ENCODE measurements around the gene NDUFS6.
"Not testable (repeated sequence)": the region's sequence is repeated elsewhere in the genome, so short reads cannot be mapped to it uniquely, and the experiment has no call there.

The NDUFS6 gene

DNA sequence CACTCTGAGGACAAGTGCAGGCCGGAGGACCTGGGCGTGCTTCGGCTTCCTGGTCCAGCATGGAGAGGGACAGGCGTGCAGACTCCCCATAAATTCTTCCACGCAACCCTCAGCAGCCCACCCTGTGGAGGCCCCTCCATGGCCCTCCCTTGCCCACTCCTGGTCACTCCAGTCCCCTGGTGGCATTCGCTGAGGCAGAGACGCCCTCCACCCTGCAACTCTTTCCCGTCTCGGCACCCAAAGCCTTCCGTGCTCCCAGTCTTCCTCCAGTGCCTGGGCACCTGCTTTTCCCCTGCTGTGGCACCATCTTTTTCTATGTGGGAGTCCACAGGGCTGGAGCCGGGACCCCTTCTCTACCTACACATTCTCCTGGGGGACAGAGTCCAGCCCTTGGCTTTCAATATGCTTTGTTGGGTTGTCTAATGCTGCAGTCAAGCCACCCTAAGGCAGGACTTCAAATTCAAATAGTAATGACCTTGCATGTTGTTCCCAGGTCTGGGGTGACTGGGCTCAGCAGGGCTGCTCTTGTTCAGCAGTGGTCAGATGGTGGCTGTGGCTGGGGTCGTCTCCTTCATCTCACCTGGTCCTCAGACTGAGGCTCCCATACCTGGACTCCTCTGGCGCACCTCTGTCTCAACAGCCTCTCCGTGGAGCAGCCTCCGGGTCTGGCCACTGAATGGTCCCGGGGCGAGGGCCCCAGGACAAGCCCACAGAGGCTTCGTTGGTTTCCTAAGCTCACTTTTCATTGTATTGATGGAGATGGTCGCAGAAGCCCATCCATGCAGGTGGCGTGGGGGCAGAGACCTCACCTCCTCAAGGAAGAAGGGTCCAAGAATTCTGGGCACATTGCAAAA, 16.8 kb upstream of the NDUFS6 start:
- DNase-seq = no peak

DNA sequence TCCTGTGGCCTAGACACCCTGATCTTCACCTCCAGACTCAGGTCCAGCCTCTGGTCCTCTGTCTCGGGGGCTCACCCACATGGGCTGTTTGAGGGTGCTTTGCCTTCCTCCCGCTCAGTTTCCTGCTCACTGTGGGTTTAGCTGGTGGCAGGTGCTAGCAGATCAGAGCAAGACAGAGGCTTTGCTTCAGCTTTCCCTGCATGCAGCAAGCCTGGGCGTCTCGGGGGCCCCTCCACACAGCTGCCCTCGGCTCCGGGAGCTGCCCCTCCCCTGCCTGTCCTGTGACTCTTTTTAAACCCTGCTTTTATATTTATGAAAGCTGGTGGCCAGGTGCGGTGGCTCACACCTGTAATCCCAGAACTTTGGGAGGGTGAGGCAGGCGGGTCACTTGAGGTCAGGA, 16.1 kb upstream of the NDUFS6 start:
- no peak for DNase-seq

DNA sequence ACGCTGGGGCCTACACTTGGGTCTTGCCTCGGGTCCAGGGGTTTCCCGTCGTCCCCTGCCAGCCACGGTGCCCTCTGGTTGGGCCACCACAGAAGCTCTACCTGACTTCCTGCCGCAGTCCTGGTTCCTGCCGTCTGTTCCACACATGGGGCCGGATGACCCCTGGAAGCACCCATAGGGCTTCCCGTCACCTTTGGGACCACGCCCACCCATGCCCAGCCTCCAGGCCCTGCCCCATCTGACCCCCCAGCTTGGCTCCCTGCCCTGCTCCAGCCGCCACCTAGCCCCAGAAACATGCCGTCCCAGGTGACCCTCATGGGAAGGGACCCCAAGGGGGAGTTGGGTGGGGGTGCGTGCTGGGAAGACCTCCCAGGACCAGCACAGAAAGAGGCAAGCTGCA, 15.2 kb upstream of the NDUFS6 start:
- DNase-seq = no peak

DNA sequence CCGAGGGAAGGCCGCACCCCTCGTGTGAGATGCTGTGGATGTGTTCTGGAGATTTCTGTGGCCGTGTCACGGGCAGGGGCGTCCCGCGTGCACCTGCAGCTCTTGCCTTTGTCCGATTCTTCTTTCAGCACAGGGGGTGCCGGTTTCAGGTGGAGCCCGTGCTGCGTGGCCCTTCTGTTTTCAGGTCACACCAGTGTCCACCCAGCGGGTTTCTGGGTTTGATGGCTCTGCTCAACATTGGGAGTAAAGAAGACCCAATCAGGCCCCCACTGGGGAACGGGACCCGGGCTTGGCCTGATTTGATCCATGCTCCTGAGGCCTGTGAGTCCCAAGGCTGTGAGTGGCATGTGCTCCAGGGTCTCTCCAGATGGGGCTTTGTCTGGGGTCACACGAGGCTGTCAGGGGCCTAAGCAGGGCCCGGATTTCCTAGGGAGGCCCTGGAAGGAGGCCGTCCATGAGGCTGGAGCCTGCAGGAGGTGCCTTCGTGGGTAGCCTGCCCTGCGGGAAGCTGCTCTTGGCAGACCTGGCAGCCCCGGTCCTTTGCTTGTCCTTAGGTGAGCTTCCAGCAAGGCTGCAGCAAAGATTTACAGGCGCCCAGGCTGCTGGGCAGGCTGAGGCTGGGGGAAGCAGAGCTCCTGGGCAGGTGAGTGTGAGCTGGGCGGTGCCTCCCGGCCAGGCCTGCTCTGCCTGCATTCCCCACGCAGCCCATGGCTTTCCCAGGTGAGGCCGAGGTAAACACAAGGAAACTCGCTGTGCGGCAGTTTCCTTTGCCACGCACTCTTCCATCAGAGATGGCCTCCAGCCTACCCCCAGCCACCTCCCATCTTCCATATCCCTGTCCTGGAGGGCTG, 14.4 kb upstream of the NDUFS6 start:
- DNase-seq = no peak

DNA sequence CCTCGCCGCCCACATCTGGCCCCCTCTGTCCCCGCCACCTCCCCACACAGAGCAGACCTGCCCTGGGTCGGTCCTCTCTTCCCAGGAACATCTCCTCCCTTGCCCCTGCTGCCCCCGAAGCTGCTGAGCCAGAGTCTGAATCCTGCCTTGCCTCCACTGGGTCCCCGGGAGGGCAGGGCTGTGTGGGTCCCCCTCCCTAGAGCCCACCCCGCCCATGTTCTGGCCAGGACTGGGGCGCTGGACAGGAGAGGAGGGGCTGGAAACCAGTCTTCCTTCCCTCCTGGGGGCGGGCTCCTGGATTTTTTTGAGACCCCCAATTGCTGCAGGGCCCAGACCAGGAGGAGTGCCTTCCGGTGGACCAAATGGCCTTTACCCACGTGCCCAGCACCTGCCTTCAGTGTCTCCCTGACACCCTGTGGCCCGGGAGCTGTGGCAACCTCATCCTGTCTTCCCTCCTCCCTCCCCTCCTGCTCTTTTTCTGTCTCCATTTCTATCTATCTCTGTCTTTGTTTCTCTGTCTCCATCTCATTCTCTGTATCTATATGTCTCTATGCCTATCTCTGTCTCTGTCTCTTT, 13.6 kb upstream of the NDUFS6 start:
- DNase-seq = no peak

DNA sequence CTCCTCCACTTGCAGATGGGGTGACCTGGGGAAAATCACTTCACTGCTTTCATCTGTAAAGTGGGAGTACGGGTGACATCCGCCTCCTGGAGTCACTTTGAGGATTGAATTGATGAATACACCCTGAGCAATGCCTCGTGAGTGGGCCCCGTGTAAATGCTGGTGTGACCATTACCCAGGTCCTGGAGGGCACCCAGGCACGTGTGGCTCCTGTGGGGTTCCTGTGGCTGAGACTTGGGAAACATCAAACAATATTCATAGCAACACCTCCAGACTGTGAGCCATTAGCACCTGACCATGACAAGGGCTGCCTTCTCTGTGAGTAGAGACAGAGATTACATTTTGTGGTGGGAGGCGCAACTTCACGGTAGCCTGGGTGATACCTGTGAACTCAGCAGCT, 13.0 kb upstream of the NDUFS6 start:
- no peak for DNase-seq

DNA sequence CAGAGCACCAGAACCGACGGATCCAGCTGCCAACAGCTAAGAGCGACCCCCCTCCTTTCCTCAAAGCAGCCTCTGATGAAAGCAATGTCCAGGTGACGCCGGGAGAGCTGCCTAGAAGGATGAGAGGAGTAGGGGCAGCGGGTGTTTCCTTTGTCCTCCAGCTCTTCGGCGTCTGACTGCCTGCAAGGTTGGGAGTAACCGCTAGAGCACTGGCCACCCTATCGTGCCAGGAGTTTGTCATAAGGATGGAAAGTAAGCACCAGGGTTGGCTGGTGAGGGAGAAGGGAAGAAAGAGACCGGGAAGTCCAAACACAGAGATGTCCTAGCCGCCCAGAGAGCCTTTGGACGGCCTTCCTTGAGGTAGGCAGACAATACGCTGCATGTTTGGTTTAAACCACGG, 12.4 kb upstream of the NDUFS6 start:
- no peak for DNase-seq

DNA sequence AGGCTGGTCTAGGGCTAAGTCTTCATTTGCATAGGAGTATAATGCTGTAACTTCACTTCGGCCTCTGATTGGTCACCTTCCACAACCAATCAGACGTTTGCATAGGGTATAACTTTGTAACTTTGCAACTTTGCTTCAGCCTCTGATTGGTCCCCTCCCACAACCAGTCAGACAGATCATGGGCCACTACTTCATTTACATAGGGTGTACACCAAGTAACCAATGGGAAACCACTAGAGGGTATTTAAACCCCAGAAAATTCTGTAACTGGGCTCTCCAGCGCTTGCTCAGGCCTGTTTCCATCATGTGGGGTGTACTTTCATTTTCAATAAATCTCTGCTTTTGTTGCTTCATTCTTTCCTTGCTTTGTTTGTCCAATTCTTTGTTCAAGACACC, 11.8 kb upstream of the NDUFS6 start:
- not testable (repeated sequence) for DNase-seq

DNA sequence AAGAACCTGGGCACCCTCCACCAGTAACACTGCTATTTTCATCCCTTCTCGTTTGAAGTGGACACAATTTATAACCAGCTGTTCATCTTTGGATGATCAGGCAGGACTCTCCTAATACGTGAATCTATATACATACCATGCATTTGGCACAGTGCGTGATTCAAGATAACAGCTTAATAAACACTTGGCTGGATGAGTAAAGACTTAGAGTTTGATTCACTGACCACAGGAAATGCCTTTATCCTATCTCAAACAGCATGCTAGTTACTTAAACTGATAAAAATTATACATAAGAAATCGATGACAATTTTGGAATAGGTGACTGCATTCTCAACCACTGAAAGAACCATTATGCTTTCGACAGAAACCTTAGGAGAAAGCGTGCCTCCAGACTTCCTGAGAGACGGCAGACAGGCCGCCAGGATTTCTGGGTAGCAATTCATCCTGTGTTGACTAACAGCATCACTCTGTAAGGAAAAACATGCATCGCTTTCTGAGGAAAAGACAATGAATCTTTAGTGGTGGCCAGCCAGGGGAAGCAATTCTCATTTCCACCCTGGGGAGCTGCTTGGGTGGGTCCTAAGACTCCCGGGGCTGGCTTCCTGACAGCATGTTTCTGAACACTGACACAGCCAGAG, 11.3 kb upstream of the NDUFS6 start:
- DNase-seq = no peak

DNA sequence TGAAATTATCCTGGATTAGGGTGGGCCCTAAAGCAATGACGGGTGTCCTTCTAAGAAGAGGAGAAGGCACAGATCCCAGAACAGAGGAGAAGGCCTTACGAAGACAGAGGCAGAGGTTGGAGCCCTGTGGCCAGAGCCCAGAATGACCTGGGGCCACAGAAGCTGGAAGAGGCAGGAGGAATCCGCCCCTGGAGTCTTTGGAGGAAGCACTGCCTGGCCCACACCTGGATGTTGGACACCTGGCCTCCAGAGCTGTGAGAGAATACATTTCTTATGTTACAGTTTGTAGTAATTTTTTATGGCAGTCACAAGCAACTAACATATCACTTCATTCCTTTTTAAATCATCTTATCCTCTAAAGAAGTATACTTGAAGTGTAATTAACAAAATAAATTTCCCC, 10.0 kb upstream of the NDUFS6 start:
- DNase-seq = no peak

DNA sequence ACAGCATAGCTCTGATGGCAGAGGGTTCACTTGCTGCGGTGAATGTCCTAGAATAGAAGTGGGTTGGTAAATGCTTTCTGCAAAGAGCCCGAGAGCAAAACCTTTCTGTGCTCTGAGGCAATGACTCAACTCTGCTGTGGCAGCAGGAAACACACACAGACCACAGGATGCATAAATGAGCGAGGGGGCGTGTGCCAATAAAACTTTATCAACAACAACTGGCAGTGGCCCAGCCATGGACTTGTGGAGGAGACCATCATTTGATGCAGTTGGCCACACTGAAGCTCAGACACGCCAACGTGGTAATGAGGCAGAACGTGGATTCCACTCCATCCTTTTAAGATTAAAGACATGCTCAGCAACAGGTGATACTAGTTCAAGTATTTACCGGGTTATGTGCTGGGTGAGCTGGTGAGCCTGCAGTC, 8.4 kb upstream of the NDUFS6 start:
- peak; percentile 83 for DNase-seq

DNA sequence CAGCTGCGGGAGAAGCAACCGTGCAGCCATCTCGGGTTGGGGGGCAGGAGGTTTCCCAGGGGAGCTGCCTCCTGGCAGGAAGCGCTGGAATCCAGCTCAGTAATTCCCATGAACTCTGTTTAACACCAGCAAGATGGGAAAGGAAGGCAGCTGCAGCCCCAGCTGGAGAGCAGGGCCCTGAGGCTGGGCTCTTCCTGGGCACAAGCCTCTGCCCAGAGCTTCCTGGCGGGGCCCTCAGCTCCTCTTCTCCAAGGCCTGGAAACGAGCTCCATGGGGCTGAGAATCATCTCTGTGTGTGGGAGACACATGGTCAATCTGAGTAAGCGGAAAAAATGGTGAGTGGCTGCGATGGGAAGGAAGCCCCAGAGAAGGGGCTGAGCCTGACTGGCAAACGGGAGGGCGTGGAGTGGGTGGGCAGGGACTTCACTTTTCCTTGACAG, 7.9 kb upstream of the NDUFS6 start:
- no peak for DNase-seq

DNA sequence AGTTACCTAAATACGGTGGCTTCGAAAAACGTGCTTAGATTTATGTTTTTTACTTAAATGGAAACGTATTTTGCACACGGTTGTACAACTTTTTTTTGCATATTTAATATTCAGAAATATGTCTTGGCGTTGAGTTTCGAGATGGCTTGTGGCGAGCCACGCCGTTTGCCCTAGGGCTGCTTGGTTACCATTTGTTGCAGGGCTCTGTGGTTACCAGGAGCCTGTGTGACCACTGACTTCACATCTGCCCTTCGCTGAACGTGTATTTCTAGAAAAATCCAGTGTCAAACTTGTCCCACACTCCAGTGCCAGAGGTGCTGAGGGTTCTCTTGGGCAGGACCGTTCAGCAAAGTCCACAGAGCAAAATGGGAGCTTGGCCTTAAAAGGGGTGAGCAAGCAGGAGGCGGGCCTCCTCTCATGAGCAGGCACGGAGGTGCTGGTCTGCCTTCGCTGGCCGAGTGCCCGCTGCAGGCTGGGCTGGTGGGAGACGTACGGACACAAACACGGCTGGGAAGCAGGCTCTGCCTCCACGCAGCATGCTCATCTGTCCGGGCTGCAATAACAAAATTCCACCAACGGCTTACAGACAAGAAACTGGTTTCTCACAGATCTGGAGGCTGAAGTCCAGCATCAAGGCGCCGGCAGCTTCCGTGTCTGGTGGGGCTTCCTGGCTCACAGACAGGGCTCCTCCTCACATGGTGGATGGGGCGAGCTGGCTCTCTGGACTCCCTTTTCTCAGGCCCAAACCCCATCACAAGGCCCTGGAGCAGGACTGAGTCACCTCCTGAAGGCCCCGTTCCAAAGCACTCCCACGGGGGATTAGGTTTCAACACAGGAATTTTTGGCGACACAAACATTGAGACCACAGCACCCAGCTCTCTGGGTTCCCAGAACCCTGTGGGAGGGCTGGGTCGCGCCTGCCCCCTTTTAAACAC, 7.0 kb upstream of the NDUFS6 start:
- no peak for DNase-seq

DNA sequence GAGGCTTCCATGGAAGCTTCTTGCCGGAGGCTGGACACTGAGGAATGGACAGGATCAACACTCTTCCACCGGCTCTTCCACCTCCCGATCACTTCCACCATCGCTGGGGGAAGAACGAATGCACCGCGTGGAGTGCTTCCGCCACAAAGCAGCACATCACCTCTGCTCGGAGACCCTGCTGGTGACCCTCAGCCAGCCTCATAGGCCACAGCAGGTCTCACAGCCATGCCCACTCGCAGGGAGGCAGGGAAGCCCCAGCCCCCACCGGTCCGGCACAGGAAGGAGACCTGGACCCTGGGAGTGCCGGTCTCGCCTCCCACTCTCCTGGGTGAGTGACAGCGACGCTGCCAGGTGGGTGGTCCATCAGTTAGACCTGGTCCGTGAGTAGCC, 6.3 kb upstream of the NDUFS6 start:
- no peak for DNase-seq

DNA sequence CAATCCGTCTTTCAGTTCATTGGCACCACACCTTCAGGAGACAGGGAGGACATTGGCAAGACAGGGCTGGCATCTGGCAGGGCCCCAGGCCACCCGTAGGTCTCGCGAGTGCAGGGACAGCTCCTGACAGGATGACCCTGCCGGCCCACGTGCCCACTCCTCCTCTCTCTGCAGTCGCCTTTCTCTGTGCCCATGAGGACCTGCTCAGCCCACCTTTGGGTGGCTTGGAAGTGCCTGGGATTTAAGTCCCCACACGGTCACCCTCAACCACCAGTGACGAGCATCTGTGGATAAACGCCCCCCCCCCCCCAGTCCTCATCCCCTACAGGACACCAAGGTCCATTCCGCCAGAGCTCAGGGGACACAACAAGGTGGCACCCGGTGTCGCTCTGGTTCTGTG, 5.7 kb upstream of the NDUFS6 start:
- DNase-seq = no peak

DNA sequence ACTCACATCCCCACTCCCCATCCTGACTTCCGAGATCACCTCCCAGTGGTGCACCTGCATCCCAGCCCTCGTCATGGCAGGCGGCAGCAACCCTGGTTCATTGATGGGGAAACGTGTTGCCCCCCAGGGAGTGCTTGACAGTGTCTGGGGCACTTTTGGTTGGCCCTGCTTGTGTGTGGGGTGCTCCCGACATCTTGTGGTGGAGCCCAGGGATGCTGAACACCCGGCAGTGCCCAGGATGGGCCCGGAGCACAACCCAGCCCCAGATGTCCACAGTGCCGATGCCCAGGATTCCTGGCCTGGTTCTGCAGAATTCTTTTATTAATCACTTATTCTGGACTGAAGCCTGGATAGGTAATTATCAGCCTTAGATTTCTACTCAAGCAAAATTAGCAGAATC, 5.3 kb upstream of the NDUFS6 start:
- no peak for DNase-seq

DNA sequence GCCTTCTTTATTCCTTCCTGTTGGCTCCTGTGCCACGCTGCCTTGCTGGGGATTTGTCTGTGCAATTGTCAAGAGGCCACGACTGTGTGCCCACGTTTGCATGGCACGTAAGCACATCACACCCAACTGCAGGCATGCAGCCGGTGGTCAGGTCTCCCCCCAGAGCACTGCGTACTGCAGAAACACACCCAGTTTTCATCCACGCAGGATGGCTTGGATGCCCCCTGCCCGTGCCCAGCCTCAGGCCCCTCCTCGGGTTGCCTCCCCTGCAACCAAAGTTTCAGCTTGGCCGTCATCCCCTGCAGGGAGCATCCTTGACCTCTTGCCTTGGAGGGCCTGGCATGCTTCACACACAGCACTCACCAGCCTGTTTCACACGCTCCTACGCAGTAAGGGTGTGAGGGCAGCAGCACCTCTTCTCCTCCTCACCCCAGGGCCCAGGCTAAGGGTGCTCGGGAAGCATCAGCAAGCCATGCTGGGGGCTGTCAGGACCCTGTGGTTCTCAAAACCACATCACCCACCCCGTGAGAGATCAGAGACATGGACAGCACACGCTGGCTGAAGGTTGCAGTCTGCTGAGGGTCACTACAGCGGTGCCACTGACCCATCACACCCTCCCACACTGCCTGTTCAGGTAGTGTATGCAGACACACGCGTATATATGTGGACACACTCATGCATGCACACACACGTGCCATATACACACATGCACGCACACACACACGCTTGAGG, 4.7 kb upstream of the NDUFS6 start:
- no peak for DNase-seq

DNA sequence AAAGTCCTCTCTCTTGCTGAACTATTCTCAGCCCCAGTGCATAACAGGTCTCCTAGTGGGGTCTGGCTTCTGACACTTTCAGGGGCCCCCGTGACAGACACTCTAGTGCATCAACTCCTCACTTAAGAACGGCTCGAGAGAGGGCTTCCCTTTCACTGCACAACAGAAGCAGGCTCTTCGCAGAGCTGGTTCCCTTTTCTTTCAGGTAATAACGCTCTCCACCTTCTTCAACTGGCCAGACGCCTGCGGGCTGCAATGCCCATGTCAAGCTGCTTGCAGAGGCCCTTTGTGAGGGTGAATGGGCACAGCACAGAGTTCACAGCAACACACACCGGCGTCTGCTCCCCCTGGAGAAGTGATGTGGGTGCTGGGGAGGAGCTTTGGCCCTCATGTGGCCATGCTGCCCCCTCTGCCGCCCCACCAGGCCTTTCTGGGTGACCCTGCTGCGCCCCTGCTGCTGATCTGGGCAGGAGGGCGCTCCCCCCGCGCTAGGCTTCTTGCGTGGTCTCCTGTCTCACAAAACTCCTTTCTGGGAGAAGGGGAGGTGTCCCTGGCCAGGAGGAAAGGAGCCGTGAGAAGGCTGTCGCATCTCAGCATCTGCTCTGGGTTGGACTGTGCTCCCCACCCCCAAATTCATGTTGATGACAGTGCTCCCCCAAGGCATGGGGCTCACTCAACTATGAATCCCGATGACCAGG, 4.0 kb upstream of the NDUFS6 start:
- DNase-seq = no peak

DNA sequence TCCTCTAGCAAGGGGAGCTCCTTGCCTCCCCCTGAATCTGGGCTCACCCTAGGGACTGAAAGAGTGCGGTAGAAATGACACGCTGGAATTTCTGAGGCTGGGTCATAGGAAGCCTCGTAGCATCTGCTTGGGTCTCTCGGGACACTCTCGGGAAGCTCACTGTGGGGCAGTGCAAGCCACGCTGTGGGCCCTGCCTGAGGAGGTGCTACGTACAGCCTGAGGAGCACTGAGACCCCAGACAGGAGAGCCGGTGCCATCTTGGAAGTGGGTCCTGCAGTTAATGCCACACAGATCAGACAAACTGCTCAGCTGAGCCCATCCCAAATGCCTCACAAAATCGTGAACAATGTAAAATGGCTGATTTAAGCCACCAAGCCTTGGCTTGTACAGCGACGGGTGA, 3.4 kb upstream of the NDUFS6 start:
- DNase-seq = no peak

DNA sequence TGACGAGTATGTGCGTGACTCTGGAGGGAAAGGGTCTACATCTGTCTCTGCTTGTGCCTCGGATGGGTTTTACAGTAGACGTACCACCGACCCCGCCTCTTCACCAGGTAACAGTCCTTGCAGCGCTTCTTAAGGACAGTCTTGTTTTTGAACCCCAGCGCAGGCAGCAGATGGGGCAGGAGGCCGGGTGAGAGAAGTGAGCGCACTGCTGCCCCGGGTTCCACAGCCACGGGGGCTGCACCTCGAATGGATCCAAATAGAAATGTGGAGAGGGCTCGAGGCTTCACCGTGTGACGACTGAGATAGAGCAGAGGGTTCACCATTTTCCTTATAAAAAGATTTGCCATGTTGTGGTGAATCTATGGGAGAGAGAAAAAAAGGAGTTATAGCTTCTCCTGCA, 2.6 kb upstream of the NDUFS6 start:
- DNase-seq = not testable (repeated sequence)

DNA sequence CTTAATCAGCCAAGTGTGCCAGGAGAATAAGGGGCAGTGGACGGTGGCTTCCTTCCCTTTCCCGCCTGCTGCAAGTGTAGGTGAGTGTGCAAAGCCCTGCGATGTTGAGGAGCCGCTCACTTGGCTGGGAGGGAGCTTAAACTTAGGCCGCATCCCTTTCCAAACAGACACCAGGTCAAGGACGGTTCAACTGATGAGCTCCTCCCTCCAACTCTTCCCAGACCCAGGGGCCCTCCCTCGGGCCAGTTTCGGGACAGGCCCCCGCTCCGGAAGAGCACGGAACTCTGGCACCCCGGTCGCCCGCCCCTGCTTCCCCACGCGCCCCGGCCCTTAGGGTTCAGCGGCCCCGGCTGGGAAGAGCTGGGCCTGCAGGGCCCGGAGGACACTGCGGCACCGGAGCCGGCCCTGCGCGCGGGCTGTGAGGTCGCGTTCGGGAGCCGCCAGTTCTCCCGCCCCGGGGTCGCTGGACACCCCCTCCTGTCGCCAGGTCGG, 2.1 kb upstream of the NDUFS6 start:
- DNase-seq = peak; percentile 36
